ENCODE data around the gene PLCXD1.
"Not testable (repeated sequence)": the region's sequence is repeated elsewhere in the genome, so short reads cannot be mapped to it uniquely, and the experiment has no call there.

PLCXD1 gene

DNA sequence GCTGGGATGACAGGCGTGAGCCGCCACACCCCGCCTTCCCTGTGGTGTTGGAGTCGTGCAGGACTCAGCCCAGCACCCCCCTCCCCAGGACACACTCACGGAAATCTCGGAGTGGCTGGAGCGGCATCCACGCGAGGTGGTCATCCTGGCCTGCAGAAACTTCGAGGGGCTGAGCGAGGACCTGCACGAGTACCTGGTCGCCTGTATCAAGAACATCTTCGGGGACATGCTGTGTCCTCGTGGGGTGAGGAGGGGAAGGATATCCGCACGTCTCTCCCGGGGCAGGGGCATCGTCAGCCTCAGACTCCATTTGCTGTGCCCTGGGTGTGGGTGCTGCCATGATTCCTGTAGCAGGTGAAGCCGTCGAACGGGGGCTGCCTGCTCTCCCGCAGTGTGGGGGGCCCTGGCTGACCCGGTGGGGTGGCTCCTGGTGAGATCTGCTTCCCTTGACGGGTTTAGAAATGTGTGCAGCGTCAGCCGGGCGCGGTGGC lies 10.3 kb downstream of the PLCXD1 start:
- no peak overlapping the region for H3K4me3 ChIP-seq (ENCODE audit: low read depth, low read length)

DNA sequence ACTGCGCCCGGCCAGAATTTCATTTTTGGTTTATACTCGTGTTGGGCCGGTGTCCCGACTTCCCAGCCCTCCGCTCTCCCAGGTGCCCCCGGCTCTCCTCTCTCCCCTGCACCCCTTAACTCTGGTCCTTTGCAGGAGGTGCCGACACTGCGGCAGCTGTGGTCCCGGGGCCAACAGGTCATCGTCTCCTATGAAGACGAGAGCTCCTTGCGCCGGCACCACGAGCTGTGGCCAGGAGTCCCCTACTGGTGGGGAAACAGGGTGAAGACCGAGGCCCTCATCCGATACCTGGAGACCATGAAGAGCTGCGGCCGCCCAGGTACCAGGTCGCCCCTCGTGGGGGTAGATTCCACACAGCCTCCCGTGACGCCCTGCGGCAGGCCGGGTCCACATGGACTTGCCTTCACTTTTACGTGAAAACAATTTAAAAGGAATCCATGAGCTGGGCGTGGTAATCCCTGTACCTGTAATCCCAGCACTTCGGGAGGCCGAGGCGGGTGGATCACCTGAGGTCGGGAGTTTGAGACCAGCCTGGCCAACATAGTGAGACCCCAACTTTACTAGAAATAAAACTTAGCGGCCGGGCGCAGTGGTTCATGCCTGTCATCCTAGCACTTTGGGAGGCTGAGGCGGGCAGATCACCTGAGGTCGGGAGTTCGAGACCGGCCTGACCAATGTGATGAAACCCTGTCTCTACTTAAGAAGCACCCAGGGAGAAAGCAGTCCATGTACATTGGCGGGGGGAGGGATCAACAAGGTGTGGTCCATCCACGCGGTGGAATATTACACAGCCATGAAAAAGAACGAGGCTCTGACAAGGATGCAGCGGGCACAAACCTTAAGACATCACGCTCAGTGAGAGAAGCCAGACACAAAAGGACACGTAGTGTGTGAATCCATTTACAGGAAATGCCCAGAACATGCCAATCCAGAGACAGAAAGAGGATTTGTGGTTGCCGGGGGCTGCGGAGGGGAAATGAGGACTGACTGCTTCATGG lies 12.0 kb downstream of the PLCXD1 start:
- H3K4me3 ChIP-seq (ENCODE audit: low read depth, low read length): no peak overlapping the region

DNA sequence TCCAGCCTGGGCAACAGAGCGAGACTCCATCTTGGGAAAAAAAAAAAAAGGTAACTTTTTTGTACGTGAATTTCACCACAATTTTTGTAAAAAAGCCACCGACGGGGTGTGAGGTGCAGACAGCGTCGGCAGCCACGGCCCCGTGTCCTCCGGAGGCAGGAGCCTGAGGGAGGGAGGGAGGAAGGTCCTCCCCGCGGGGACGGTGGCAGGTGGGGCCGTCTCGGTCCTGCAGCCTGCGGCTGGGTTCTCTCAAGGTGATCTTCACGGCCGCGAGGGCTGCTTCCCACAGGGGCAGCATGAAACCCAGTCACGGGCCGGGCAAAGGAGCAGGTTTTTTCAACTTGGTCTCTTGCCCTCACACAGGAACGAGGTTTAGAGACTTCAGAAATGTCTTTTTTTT lies 14.0 kb downstream of the PLCXD1 start:
- H3K4me3 ChIP-seq (ENCODE audit: low read depth, low read length): no peak overlapping the region

DNA sequence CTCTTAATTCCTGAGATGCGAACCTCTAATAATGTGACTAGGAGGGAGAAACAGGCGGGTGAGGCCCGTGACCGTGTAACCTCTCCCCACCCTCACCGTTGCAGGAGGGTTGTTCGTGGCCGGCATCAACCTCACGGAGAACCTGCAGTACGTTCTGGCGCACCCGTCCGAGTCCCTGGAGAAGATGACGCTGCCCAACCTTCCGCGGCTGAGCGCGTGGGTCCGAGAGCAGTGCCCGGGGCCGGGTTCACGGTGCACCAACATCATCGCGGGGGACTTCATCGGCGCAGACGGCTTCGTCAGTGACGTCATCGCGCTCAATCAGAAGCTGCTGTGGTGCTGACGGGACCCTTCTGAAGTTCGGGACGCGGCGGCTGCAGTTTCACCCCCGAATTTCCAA lies 17.8 kb downstream of the PLCXD1 start:
- H3K4me3 ChIP-seq (ENCODE audit: low read depth, low read length): no peak overlapping the region

DNA sequence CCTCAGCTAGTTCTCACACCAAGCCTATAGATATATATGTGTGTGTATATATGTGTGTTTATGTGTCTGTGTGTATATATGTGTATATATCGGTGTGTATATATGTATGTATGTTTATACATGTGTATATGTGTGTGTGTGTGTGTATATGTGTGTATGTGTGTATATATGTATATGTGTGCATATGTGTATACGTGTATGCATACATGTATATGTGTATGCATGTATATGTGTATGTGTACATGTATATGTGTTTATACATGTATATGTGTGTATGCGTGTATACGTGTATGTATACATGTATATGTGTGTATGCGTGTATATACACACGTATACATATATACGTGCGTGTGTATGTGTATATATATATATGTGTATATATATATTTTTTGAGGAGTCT lies 19.2 kb downstream of the PLCXD1 start:
- no peak overlapping the region for H3K4me3 ChIP-seq (ENCODE audit: low read depth, low read length)

DNA sequence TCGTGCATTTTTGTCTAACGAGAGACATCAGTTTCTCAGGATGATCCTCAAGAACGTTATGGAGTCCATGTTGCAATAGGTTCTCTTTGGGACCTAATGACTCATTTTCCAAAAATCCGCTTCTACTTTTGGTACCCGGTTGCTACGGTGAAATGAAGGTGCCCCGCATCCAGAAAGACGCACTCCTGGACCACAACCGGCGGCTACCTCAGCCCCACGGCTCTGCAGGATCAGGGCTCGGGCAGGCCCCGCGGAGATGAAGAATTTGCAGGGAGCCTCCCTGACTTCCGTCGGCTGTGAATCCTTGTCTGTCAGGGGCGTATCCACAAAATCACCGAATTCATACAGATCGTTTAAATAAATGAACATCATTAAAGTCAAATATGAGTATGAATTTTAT lies 21.8 kb downstream of the PLCXD1 start:
- no peak overlapping the region for H3K4me3 ChIP-seq (ENCODE audit: low read depth, low read length)

DNA sequence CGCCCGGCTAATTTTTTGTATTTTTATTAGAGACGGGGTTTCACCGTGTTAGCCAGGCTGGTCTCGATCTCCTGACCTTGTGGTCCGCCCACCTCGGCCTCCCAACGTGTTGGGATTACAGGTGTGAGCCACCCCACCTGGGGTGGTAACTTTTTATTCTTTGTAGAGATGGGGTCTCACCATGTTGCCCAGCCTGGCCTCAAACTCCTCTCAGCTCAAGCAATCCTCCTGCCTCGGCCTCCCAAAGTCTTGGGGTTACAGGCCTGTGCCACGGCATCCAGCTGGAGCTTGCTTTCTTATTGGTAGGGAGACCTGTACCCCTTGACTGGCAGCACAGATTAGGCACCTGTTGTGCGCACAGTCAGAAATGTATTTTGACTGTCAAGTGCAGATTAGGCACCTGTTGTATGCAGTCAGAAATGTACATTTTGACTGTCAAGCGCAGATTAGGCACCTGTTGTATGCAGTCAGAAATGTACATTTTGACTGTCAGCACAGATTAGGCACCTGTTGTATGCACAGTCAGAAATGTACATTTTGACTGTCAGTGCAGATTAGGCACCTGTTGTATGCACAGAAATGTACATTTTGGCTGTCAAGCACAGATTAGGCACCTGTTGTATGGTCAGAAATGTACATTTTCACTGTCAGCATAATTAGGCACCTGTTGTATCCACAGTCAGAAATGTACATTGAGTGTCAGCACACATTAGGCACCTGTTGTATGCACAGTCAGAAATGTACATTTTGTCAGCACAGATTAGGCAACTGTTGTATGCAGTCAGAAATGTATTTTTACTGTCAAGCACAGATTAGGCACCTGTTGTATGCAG lies 24.8 kb downstream of the PLCXD1 start:
- not testable (repeated sequence) for H3K4me3 ChIP-seq (ENCODE audit: low read depth, low read length)

DNA sequence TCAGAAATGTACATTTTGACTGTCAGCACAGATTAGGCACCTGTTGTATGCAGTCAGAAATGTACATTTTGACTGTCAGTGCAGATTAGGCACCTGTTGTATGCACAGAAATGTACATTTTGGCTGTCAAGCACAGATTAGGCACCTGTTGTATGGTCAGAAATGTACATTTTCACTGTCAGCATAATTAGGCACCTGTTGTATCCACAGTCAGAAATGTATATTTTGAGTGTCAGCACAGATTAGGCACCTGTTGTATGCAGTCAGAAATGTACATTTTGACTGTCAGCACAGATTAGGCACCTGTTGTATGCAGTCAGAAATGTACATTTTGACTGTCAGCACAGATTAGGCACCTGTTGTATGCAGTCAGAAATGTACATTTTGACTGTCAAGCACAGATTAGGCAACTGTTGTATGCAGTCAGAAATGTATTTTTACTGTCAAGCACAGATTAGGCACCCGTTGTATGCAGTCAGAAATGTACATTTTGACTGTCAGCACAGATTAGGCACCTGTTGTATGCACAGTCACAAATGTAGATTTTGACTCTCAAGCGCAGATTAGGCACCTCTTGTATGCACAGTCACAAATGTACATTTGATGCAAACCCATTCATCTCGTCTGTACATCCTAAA lies 25.6 kb downstream of the PLCXD1 start:
- not testable (repeated sequence) for H3K4me3 ChIP-seq (ENCODE audit: low read depth, low read length)

DNA sequence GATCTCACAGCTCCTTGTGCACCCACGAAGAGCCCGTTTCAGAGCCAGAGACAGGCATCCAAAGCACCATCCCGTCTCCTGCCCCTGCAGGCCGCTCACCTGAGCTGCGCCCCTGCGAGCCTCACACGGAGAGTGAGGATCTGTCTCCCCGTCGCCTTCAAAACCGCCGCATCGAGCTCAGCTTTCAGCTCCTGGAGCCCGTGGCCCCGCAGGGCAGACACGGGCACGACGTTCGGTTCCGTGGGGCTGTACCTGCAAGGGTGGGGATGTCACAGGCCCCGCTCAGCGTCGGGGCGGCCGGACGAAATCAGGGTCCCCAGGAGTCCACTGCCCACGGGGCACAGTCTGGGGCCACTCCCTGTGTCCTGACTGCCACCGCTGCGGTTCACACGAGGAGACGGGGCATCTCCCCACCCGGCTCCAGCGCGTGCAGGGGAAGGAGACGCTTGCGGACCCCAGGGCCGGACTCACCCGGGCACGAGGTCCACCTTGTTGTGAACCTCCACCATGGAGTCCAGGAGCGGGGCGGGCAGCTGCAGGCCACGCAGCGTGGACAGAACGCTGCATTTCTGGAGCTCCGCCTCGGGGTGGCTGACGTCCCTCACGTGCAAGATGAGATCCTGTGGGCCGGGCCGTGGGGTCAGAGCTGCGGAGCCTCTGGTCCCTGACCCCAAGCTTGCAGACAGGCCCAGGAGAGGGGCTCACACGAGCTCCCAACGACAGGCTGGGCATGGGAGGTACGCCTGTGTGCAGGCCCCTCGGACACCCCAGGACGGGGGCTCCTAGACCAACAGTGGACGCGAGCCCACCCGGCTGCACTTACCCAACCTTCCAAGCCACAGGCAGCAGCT lies 26.3 kb downstream of the PLCXD1 start:
- H3K4me3 ChIP-seq (ENCODE audit: low read depth, low read length): no peak overlapping the region

DNA sequence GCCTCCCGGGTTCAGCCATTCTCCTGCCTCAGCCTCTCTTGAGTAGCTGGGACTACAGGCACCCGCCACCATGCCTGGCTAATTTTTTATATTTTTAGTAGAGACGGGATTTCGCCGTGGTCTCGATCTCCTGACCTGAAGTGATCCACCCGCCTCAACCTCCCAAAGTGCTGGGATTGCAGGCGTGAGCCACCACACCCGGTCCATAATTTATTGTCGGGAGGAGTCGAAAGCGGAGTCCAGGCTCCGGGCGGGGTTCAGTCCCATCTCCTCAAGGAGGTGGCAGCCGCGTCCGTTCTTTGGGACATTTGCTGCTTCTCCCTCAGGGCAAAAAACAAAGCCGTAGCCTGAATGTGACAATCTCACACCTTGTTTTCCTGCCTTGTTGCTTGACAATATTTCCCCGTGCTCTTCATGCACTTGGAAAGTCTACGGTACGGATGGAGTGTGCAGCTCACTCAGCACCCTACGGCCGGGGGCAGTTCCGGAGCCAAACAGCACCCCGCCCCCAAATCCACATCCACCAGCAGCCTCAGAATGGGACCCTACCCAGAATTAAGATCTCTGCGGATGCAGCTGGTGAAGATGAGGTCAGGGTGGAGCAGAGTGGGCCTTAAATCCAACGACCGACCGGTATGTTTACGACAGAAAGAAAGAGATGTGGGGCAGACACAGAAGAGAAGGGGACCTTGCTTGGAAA lies 27.8 kb downstream of the PLCXD1 start:
- no peak overlapping the region for H3K4me3 ChIP-seq (ENCODE audit: low read depth, low read length)

DNA sequence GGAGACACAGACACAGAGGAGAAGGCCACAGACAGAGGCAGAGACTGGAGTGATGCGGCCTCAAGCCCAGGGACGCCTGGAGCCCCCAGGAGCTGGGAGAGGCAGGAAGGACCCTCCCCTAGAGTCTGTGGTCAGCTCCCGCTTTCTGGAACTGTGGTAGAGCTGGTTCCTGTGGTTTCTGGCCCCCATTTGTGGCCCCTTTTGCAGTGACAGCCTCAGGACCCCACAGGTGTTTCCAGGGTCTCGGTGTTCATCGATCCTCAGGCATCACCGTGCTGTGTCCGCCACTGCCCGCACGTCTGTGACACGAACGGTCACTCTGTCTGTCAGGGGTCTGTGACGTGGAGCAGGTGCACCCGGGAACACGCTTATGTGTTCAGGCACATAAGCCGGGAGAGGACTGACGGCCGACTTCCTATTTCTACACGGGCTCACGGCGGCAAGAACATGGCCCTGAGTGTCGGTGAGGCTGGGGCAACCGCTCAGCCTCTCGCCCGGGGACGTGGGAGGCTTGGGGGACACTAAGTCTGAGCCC lies 29.5 kb downstream of the PLCXD1 start:
- no peak overlapping the region for H3K4me3 ChIP-seq (ENCODE audit: low read depth, low read length)

DNA sequence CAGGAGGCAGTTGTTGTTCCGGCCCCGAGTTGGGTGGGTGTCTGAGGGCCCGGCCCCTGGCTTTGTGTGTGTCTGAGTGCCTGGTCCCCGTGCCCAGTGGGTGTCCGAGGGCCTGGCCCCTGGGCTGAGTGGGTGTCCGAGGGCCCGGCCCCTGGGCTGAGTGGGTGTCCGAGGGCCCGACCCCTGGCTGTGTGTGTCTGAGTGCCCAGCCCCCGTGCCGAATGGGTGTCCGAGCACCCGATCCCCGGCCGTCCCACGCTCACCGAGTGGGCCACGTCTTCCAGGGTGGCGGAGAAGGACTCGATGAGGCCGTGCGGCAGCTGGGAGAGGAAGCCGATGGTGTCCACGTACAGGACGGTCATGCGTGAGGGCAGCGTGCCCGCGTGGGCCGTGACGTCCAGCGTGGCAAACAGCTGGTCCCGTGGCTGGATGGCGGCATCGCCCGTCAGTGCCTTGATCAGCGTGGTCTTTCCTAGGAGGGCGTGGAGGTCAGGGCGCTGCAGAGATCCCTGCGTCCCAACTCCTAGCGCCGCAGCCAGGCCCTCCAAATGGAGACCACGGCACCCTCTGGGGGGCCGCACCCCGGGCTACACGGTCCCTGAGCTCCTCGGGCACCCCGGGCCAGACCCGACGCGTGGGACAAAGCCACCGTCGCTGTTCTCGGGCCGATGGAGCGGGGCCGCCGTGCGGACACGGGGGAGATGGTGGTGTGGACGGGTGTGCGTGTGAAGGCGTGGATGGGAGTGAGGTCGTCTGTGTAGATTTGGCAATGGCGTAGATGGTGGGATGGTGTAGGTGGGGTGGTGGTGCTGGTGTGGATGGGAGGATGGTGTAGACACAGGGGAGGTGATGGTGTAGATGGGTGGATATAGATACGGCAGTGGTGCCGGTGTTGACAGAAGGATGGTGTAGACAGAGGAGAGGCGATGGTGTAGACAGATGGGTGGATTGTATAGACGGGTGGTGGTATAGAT lies 30.3 kb downstream of the PLCXD1 start:
- H3K4me3 ChIP-seq (ENCODE audit: low read depth, low read length): no peak overlapping the region

DNA sequence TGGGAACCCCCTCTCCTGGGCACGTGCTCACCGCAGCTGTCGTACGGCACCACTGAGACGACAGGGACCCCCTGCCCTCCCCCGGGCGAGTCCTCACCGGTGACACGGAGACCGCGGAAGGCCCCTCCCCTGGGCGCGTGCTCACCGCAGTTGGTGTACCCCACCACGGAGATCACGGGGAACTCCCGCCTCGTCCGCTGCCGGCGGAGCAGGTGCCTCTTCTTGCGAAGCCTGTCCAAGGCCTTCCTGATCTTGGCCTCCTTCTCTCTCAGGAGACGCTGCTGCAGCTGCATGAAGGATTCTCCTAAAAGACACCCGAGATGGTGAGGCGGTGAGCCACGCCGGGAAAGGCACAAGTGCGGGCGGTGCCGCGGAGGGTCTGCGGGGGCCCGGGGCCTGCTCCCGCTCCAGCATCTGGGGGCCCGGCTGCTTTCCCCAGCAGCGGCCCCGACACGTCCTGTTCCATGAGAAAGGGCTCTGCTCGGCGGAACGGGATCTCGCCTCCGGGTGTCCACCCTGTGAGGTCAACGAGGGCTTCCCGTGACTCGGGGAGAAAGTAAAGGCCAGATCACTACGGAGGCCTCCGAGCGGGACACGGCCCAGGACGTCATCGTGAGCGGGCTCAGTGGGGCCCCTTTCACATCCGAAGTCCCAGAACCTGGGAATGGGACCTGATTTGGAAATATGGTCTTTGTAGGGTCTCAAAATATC lies 31.6 kb downstream of the PLCXD1 start:
- H3K4me3 ChIP-seq (ENCODE audit: low read depth, low read length): no peak overlapping the region

DNA sequence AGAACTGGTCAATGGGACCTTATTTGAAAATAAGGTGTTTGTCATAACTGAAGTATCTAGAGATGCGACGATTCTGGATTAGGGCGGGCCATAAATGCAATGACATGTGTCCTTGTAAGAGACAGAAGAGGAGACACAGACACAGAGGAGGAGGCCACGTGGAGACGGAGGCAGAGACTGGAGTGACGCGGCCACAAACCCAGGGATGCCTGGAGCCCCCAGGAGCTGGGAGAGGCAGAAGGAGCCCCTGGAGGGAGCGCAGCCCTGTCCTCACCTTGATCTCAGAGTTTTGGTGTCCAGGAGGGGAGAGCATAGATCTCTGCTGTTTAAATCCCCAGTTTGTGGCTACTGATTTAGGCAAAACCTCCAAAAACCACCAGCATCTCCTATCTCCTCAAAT lies 32.4 kb downstream of the PLCXD1 start:
- H3K4me3 ChIP-seq (ENCODE audit: low read depth, low read length): no peak overlapping the region

DNA sequence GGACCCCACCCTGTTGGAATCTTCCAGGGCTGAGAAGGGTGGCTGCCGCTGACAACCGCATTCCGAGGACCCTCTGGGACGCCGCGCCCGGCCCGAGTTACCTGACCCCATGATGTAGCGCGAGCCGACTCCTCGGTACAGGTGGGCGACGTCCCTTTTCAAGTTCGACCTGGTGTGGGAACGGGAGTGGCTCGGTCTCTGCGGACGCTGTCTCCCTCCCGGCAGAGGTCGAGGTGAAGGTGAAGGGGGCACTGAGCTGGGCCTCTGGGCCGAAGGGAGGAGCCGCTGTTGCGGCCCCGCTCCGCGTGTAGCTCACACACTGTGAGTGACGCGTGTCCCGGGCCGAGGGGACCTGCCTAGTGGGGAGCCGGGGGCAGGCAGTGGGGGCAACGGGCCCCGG lies 32.9 kb downstream of the PLCXD1 start:
- H3K4me3 ChIP-seq (ENCODE audit: low read depth, low read length): no peak overlapping the region

DNA sequence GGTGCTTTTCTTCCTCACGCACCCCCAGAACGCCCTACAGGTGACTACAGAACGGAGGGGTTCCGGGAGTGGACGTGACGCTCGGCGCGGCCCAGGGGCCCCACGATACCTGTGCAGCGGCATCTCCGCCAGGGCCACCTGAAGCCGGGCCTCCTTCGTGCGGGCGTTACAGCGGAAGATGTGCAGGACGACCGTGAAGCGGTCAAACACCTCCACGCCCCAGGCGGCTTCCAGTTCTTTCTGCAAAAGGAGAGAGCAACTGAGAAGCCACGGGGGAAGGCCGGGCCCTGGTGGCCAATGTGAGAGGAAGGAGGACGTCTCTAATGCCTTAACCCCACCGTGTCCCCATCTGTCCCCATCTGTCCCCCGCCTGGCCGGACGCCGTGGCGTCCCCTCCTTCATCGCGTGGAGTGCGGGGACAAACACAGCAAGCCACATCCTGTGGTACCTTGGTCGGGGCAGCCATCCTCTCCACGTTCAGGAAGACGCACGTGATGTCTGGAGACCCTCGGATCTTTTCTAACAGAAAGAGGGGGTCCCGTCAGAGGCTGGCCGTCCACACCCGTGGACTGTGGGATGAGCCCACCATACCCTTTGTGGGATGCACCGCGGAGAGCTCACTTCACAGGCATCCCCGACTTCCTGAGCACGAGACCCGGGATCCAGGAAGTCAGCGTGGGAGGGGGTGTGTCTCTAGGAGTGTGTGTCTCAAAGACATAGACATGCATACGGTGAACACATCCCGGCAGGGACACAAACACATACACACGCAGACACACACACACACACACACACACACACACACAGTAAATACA lies 33.8 kb downstream of the PLCXD1 start:
- no peak overlapping the region for H3K4me3 ChIP-seq (ENCODE audit: low read depth, low read length)

All from iPS-11a (cell line).